Pancreas (tissue), 10 donors: ENCODE data around the gene SIK2. TPM values are rescaled to one million over a fixed set of nuclear protein-coding genes. Genes with fewer than 3 reads are reported as not detected.

Source experiments
- ATAC-seq, 4 donors: fragments of 200-7000 bp; cut with Tn5 transposase; one replicate each; pipeline versions ENCODE4 v1.8.0 to v1.9.1; 2020; ENCODE audit warnings: mild to moderate bottlenecking in 4 of 4, moderate library complexity in 4 of 4
- DNase-seq, 6 donors: peaks; one replicate each; pipeline ENCODE4 v3.0.0-alpha.2; 2020
- FAIRE-seq: peaks from 2 replicates; lab custom pipeline; 2012; peaks lifted over from hg19 to GRCh38; lab: Jason Lieb, UNC
- H3K27ac ChIP-seq, 4 donors: fragments of 200-600 bp; sonication (generic); 1 replicate in 3 of 4; 2 replicates in 1 of 4; pipeline versions ENCODE4 v1.5.0 to v1.8.0; 2020
- H3K27me3 ChIP-seq, 4 donors: fragments of 200-600 bp; one replicate each; pipeline ENCODE4 v1.8.0; 2021
- H3K36me3 ChIP-seq, 3 donors: fragments of 200-600 bp; sonication (generic) in 1 of 3; one replicate each; pipeline versions ENCODE4 v1.5.0 to v1.8.0; 2020 to 2021
- H3K4me1 ChIP-seq, 3 donors: fragments of 200-600 bp; one replicate each; pipeline ENCODE4 v1.8.0; 2021
- H3K4me3 ChIP-seq, 4 donors: fragments of 200-600 bp; sonication (generic) in 2 of 4; one replicate each; pipeline versions ENCODE4 v1.5.0 to v1.8.0; 2020 to 2021
- H3K9me3 ChIP-seq, 4 donors: fragments of 200-600 bp; one replicate each; pipeline ENCODE4 v1.8.0; 2021
- CTCF ChIP-seq, 4 donors: fragments of 200-600 bp; sonication (generic) in 3 of 4; IDR thresholded peaks; one replicate each; pipeline versions ENCODE4 v1.5.0 to v1.8.0; 2021; ENCODE audit warnings: antibody characterized with exemption in 4 of 4
- WGBS, 2 donors: extraction: QIAGEN DNeasy Blood & Tissue Kit; methylation state at CpG; one replicate each; pipeline ENCODE4 v1.1.7; 2013; 5-methylcytosine and 5-hydroxymethylcytosine counted together
- intact Hi-C, 3 donors: fragments of 100-400 bp; cut with DNase I; formaldehyde crosslinking; loops; one replicate each; pipeline versions ENCODE4 v1.11.1 to v1.14.2; 2022
- polyA plus RNA-seq, 2 donors: library from polyadenylated mRNA; stranded (reverse); fragments of 200-250 nt; gene quantifications; one replicate each; pipeline ENCODE4 v1.2.3, GENCODE V29; 2013
- total RNA-seq, 6 donors: library from RNA; stranded (reverse); fragmentation: NEBNext Ultra II Directional in 4 of 6; extraction: Animal tissue kit (Norgen Biotek cat#: 25700) in 4 of 6; gene quantifications; one replicate each; pipeline versions ENCODE4 v1.2.1 to v1.2.4, GENCODE V29; 2021 to 2023
- donor health status: healthy with polysubstance abuse.
- donor health status: DM: no; HTN: no; CAD: no; lungs with moderate emphysema.
- donor health status: DM: no; HTN: no; CAD: no.
- donor health status: control.
- donor health status: control.
- donor health status: Bipolar disorder and iron deficiency.
- donor health status: DM: yes; HTN: yes; CAD: no.
- donor health status: DM: no; HTN: no; CAD: no.
- donor health status: DM: no; HTN: no; CAD: no.
- donor health status: DM: yes; HTN: yes; CAD: no.

SIK2 gene
- total RNA-seq (10 to 100 TPM; 10.7 to 24.7 (median 18.3) TPM), polyA plus RNA-seq (1 to 10 TPM; 4.7 to 9.7 TPM)

- peak within 1 kb of the TSS; percentile 83 to 95 (median 86) for H3K4me3 ChIP-seq
- WGBS, 2 donors = 0 to 1% methylated on average over 70 to 100 of the region's 100 CpGs
- peak; percentile 50 to 93 (median 90) for TF ChIP-seq CTCF (IDR thresholded peaks at IDR 0.05)
- ATAC-seq (peak; percentile 88 to 93 (median 91)), DNase-seq (peak; percentile 95 to 98 (median 96)), FAIRE-seq (no peak)
- H3K4me1 ChIP-seq = peaks cover 1 to 31% (median 21%) of the 10 kb centered on the region in 3 donors
- intact Hi-C loops = loop anchor here in 2 of 3 donors (5.0 kb wide), 2 partner anchors 165 to 175 kb away; partner anchors contain the start of gene PPP2R1B (in 1 of the 2)
- H3K27ac ChIP-seq = peak within 1 kb of the TSS; percentile 94 to 98 (median 96)
- H3K36me3 ChIP-seq = no peaks in the 10 kb centered on the region
- no peaks in the 10 kb centered on the region for H3K9me3 ChIP-seq
- no peaks in the 10 kb centered on the region for H3K27me3 ChIP-seq
Observed at GRCh38 chr11:111601979-111602864, at the start of gene SIK2. SIK2 (plus strand) TSS chr11:111602449; CDS start chr11:111602564, 115 bp downstream.

GRCh38 chr11:111554532-111554931 lies 47.7 kb upstream of the SIK2 start:
- Histone ChIP-seq H3K4me1 (no peaks in the 10 kb centered on the region), H3K9me3 (no peaks in the 10 kb centered on the region), H3K36me3 (no peaks in the 10 kb centered on the region), H3K27ac (no peak overlapping the region), H3K4me3 (no peak overlapping the region), H3K27me3 (no peaks in the 10 kb centered on the region)
- TF ChIP-seq CTCF (IDR thresholded peaks at IDR 0.05) = no peak
- intact Hi-C loops = no loop called here
- ATAC-seq = no peak
- no peak for FAIRE-seq
- DNase-seq = no peak

- no peaks in the 10 kb centered on the region for H3K9me3 ChIP-seq
- no peak for FAIRE-seq
- no peaks in the 10 kb centered on the region for H3K36me3 ChIP-seq
- H3K27me3 ChIP-seq = no peaks in the 10 kb centered on the region
- H3K4me1 ChIP-seq = no peaks in the 10 kb centered on the region
- no peak for TF ChIP-seq CTCF (IDR thresholded peaks at IDR 0.05)
- no peak overlapping the region for H3K27ac ChIP-seq
- no peak for DNase-seq
- intact Hi-C loops = no loop called here
- no peak for ATAC-seq
- H3K4me3 ChIP-seq = no peak overlapping the region
Observed at GRCh38 chr11:111555255-111555654, 47.0 kb upstream of the SIK2 start.

- DNase-seq (no peak), ATAC-seq (peak in 1 of 4 donors; percentile 44), FAIRE-seq (no peak)
- no peak for TF ChIP-seq CTCF (IDR thresholded peaks at IDR 0.05)
- Histone ChIP-seq H3K27me3 (no peaks in the 10 kb centered on the region), H3K9me3 (no peaks in the 10 kb centered on the region), H3K36me3 (no peaks in the 10 kb centered on the region), H3K27ac (no peak overlapping the region), H3K4me1 (peaks cover 0 to 3% (median 0%) of the 10 kb centered on the region in 3 donors), H3K4me3 (no peak overlapping the region)
- intact Hi-C loops = no loop called here
- 77 to 81% methylated on average over 5 of the region's 5 CpGs for WGBS, 2 donors
Observed at GRCh38 chr11:111557425-111558111, 44.7 kb upstream of the SIK2 start.
